Fibroblast of peridontal ligament (primary cell): ENCODE data around the gene NCOA7.
"Not testable (repeated sequence)": the region's sequence is repeated elsewhere in the genome, so short reads cannot be mapped to it uniquely, and the experiment has no call there.

Experiments used
- DNase-seq: peaks from one replicate; pipeline ENCODE4 v3.0.0-alpha.2; 2010; ENCODE audit errors: extremely low read depth

NCOA7 gene

DNA sequence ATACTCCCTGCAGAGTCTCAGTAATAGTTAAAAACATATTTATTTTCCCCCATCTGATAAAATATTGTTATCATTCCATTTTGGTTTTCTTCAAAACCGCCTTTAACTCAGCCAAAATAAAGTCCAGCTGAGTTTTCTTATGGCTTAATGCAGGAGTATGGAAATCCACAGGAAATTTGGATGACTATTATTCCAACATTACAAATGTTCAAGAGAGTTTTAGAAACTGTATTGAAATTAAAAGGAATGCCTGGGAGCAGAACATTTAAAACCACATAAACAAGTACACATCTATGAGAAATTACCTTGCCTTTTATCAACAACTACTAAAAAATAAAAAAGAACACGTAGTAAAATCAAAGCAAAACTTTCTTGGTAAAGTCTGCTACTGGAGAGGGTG, 45.7 kb downstream of the NCOA7 start:
- DNase-seq, result no peak

DNA sequence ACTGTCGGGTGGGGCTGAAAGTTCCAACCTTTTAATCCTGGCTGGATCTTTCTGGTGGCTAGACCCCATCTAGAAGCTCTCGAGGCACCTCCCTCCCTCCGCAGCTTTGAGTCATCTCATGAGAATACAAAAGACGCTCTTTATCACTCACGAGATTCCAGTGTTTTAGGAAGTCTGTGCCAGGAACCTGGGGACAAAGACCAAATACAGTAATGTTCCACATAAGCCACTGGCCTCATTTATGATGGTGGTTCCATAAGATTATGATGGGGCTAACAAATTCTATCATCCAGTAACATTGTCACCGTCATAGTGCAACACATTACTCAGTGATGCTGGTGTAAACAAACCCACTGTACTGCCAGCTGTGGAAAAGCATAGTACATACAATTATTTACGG, 48.7 kb downstream of the NCOA7 start:
- no peak for DNase-seq

DNA sequence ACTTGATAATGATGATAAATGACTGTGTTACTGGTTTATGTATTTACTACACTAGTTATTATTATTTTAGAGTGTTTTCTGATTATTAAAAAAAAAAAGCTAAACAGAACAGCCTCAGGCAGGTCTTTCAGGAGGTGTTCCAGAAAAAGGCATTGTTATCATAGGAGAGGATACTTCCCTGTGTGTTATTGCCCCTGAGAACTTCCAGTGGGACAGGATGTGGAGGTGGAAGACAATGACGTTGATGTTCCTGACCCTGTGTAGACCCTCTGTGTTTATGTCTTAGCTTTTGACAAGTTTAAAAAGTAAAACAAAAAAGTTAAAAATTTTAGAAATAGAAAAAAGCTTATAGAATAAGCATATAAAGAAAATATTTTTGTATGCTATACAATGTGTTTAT, 49.1 kb downstream of the NCOA7 start:
- DNase-seq, result no peak

GRCh38 chr6:125841356-125842090, 50.8 kb downstream of the NCOA7 start:
- no peak for DNase-seq

- no peak for DNase-seq
Measured at GRCh38 chr6:125842091-125842626, 51.4 kb downstream of the NCOA7 start.

DNA sequence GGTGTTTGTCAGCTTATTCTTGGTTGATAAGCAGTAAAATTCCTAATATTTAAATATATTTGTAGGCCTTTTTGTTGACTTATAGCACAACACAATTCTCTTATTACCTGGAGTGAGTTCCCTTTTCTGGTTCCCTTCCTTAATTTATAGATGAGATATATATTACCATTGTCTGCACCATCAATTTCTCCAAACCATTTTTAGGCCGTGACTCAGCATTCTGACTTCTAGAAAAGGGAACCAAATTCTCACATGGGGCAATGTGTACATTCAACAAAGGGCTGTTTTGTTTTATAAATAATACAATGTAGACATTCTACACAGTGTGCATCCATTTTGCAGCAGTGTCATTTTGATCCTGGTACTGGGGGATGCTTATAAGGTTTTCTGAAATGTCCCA, 52.8 kb downstream of the NCOA7 start:
- DNase-seq, result no peak

GRCh38 chr6:125844989-125845388, 54.2 kb downstream of the NCOA7 start:
- no peak for DNase-seq

- DNase-seq, result no peak
Measured at GRCh38 chr6:125846292-125847024, 55.7 kb downstream of the NCOA7 start.

- DNase-seq, result not testable (repeated sequence)
Measured at GRCh38 chr6:125848286-125848685, 57.5 kb downstream of the NCOA7 start.

GRCh38 chr6:125850361-125850760, 59.6 kb downstream of the NCOA7 start:
- no peak for DNase-seq

- DNase-seq, result no peak
Measured at GRCh38 chr6:125852587-125852986, 61.8 kb downstream of the NCOA7 start.

DNA sequence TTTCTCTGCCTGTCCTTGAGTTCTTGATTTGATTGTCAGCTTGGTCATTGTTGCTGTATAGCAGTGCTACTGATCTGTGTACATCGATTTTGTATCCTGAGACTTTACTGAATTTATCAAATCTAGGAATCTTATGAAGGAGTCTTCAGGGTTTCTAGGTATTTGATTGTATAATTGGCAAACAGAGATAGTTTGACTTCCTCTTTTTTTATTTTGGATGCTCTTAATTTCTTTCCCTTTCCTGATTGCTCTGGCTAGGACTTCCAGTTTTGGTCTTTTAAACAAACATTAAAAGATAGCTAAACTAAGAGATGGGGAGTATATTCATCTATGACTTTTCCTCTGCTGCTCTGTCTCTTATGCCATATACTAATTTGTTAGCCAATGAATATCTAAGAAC, 62.4 kb downstream of the NCOA7 start:
- DNase-seq, result no peak

DNA sequence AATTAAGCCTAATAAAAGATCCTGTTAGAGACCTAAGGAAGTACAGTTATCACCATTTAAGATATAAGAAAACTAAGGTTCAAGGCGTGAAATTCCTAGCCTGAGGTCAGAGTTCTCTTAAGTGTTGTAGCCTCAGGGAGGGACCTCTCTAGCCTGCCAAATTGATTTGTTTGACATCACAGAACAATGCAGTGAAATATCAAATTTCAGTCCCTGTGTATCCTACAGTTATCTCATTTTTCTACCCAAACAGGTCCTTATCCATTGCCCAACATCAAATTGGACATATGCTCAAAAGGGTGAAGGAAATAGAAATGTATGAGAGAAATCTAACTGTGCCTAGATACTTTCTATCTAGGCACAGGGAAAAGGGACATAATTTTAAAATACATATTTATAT, 63.0 kb downstream of the NCOA7 start:
- DNase-seq, result peak; percentile 35

DNA sequence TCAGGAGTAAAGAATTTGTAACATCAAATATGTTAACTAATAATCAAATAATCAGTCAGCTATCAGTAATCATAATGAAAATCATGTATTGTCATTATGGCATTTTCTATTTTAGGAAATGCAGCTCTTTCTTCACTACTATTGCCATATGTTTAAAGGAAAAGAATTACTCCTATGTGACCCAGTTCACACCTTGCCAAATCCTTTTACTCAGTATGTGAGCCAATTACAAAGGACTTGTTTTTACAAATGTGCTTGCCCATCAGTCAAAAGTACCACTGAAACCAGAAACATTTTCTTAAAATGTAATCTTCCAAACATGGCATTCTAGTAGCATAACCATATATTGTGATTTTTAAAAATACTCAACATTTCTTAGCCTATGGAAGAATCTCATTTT, 63.6 kb downstream of the NCOA7 start:
- DNase-seq, result no peak

- no peak for DNase-seq
Measured at GRCh38 chr6:125855783-125856182, 65.0 kb downstream of the NCOA7 start.

GRCh38 chr6:125857846-125858245, 67.1 kb downstream of the NCOA7 start:
- no peak for DNase-seq

DNA sequence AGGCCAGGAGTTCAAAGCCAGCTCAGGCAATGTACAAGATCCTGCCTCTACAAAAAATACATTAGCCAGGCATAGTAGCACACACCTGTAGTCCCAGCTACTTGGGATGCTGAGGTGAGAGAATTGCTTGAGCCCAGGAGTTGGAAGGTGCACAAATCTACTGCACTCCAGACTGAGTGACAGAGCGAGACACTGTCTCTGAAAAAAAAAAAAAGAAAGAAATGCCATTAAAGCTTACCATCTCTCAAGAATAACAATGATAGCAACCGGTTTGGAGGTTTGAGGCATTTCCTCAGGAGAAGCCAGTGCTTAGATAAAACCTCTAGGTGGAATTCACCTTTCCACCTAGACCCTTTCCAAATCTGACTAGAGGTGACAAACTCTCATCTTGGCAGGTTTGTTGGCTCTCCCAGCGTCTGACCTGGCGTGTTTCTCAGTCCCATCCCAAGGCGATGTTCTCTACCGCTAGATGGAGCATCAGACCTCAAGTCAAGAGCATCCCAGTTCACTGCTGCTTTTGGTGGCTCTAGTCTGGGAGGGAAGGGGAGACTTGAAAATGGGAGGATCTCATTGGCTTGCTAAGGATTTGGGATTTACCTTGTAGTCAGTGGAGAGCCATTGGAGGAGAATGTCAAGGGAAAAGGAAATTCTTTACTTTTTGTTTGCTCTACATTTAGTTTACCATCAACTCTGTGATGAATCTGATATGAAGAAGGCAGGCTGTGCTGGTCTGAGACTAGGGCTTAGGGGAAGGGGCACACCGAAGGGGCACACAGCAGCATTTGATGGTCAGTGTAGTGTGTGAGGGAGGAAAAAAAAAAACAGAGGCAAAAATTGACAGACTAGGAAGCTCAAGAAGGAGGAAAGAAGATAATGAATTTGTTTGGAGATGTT, 67.9 kb downstream of the NCOA7 start:
- DNase-seq, result peak; percentile 80

GRCh38 chr6:125859727-125860126, 69.0 kb downstream of the NCOA7 start:
- no peak for DNase-seq

DNA sequence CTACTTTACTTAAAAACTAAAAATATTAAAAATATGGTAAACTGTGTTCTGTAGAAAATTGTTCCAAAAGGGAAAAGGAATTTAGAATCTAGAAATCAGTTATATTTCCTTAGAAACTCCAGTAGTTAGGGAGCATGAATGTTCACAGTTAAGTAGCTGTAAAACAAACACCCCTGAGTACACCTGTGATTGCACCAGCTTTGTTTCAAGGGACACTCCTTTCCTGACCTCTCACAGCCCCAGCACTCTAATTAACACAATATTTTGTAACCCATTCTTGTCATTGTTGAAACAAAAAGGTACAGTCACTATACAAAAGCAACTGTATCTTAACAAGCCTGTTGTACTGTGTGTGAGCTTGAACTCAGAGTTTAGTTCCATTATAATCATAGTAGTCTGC, 72.3 kb downstream of the NCOA7 start:
- no peak for DNase-seq

- no peak for DNase-seq
Measured at GRCh38 chr6:125865015-125865414, 74.3 kb downstream of the NCOA7 start.

DNA sequence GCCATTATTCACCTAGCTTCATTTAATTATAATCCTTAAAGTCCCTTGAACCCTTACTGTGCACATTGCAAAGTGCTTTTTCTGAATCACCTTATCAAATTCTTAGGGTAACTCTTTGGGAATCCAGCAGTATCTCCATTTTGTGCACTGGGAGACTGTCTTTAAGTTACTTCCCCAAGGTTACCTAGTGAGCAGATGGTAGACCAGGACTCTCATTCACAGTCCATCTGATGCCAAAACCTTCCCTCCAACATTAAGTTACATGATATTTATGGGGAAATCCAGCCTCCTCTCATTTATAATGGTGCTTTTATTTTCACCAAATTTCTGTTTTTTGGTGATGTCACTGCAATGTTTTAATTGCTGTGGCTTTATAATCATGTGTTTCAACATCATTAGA, 75.7 kb downstream of the NCOA7 start:
- no peak for DNase-seq

DNA sequence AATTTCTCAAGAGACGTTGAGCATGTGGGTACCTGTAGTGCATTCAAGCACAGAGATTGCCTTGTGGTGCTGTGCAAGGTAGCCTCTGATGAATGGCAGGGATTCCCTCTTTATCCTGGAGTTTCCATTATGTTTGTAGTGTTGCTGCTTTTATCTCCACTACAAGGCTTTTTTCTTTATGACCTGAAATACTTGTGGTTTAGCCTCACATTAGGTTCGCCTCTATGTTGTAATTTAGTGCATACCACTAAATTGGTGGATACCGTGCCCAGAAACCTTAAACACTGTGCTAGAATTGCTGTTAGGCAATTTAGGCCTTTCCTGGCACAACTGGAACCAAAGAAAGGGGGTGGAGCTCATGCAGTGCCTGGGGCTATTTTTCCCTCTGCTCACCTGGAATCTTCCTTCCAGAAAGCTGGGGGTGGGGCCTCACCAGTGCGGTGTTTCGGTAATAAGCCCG, 76.8 kb downstream of the NCOA7 start:
- peak; percentile 77 for DNase-seq
